PC-3 (cell line): ENCODE results near the gene EDAR.

ENCODE experiments used
- CTCF ChIP-seq: fragments of 300-600 bp; sonication (generic); conservative IDR thresholded peaks from 2 replicates; pipeline ENCODE4 v1.5.1; 2017; ENCODE audit warnings: antibody characterized with exemption, low read depth, mild to moderate bottlenecking, low read length
- EZH2 ChIP-seq: fragments of 300-600 bp; sonication (generic); IDR thresholded peaks from one replicate; pipeline ENCODE4 v1.6.1; 2017; ENCODE audit warnings: antibody characterized with exemption, mild to moderate bottlenecking, low read length; ENCODE audit not compliant: unreplicated experiment
- EZH2phosphoT487 ChIP-seq: fragments of 300-600 bp; sonication (generic); IDR thresholded peaks from 2 replicates; pipeline ENCODE4 v1.6.1; 2018; ENCODE audit warnings: mild to moderate bottlenecking, antibody characterized with exemption, low read length, borderline replicate concordance

GRCh38 chr2:108926561-108927380, 62.2 kb downstream of the EDAR start:
- TF ChIP-seq CTCF (no peak), EZH2 (no peak), EZH2phosphoT487 (no peak)
